NCI-H1436 (cell line): ENCODE measurements around the gene TOMM5.

Source experiments
- DNase-seq: peaks from one replicate; lab custom pipeline; 2025; lab: John Stamatoyannopoulos, UW

Gene TOMM5

GRCh38 chr9:37562826-37563225 is 29.6 kb downstream of the TOMM5 start:
- DNase-seq = no peak

- no peak for DNase-seq
These were observed 30.7 kb downstream of the TOMM5 start for GRCh38 chr9:37561682-37562081.

- no peak for DNase-seq
These were observed 32.4 kb downstream of the TOMM5 start for GRCh38 chr9:37559855-37560592.

- no peak for DNase-seq
These were observed 33.3 kb downstream of the TOMM5 start for GRCh38 chr9:37559125-37559524.

GRCh38 chr9:37555786-37556185 is 36.6 kb downstream of the TOMM5 start:
- DNase-seq = no peak

GRCh38 chr9:37554318-37554717 is 38.1 kb downstream of the TOMM5 start:
- no peak for DNase-seq

GRCh38 chr9:37551888-37552287 is 40.5 kb downstream of the TOMM5 start:
- DNase-seq = no peak

- DNase-seq = no peak
These were observed 40.9 kb downstream of the TOMM5 start for GRCh38 chr9:37551468-37551867.

GRCh38 chr9:37550781-37551180 is 41.6 kb downstream of the TOMM5 start:
- DNase-seq = no peak

- DNase-seq = no peak
These were observed 42.9 kb downstream of the TOMM5 start for GRCh38 chr9:37549527-37549926.

GRCh38 chr9:37547328-37547878 is 45.0 kb downstream of the TOMM5 start:
- DNase-seq = no peak

- no peak for DNase-seq
These were observed 48.9 kb downstream of the TOMM5 start for GRCh38 chr9:37543468-37543867.

- DNase-seq = no peak
These were observed 49.5 kb downstream of the TOMM5 start for GRCh38 chr9:37542895-37543294.

GRCh38 chr9:37542488-37542887 is 49.9 kb downstream of the TOMM5 start:
- no peak for DNase-seq

- DNase-seq = no peak
These were observed 50.9 kb downstream of the TOMM5 start for GRCh38 chr9:37541465-37541864.

- no peak for DNase-seq
These were observed 51.8 kb downstream of the TOMM5 start for GRCh38 chr9:37540634-37541033.

- no peak for DNase-seq
These were observed 52.8 kb downstream of the TOMM5 start for GRCh38 chr9:37539634-37540033.
